ENCODE measurements around the gene EHHADH. TPM values are rescaled to one million over a fixed set of nuclear protein-coding genes. Genes with fewer than 3 reads are reported as not detected.

Gene EHHADH
- total and polyA plus RNA-seq, 2 of the 13 experiments (the other 11 are each of a cell fraction or from before 2014, with no cell fraction given) = 14.5 to 38.9 TPM

- TF ChIP-seq AFF4 (CRISPR knock-in tag; IDR thresholded peaks at IDR 0.05) (no peak), TFAP4 (IDR thresholded peaks at IDR 0.05; ENCODE audit: borderline replicate concordance, low read depth) (peak; percentile 62; the same call in 1 of the 2 replicates), XRCC5 (optimal IDR thresholded peaks at IDR 0.05; ENCODE audit: low read length) (peak; percentile 53), ATF3 (CRISPR knock-in tag; IDR thresholded peaks at IDR 0.05) (peak; percentile 79)
Measured at GRCh38 chr3:185282696-185283373, 29.0 kb upstream of the EHHADH start (continued).

- H3K4me3 ChIP-seq (replicated peaks in 1 of 3; ENCODE audit: insufficient read depth in 1 of 3, low read depth in 2 of 3, low read length in 3 of 3) = no peak overlapping the region
- in situ Hi-C loops (cut with HindIII; ENCODE audit: extremely low pct_ligation_motif_present, low pct_unique_long_range_greater_than_20kb) (loop anchor here (5.0 kb wide), 1 partner anchor 403 kb away; no protein-coding TSS in a partner anchor), intact Hi-C loops (cut with micrococcal nuclease; ENCODE audit: unreplicated experiment) (loop anchor here (1.0 to 2.0 kb wide), 2 partner anchors 26 to 405 kb away; partner anchors contain the start of gene EHHADH)
- DNase-seq (ENCODE audit: low spot score) = peak; percentile 78
- BruUV-seq (replicated peaks) = no TSS peak
- peak overlapping the region; percentile 48 for H3K4me2 ChIP-seq (ENCODE audit: low read depth, low read length)
- no peaks in the 10 kb centered on the region for H3K9me3 ChIP-seq (ENCODE audit: low read length)
- H3K9ac ChIP-seq (ENCODE audit: insufficient read depth, low read depth, low read length) = no peak overlapping the region
- H2AFZ ChIP-seq (ENCODE audit: low read length) = no peak overlapping the region
- H3K79me2 ChIP-seq (ENCODE audit: insufficient read depth, low read length) = peaks cover 11% of the 10 kb centered on the region
- peak; percentile 60 for FAIRE-seq
- ATAC-seq = peak; percentile 28; the same call in 2 of the 3 replicates
- peaks cover 49% of the 10 kb centered on the region for H3K4me1 ChIP-seq (ENCODE audit: insufficient read depth, low read length)
- CTCF ChIA-PET (ENCODE audit: low intra/inter-chr PET ratio, low total read pairs) = interaction anchor here (1.2 kb wide), 1 partner anchor 405 kb away, joined by 3 read pairs; no protein-coding TSS in a partner anchor
- H3K27ac ChIP-seq (ENCODE audit: extremely low read length, insufficient read depth, low read length) = no peak overlapping the region
- H4K20me1 ChIP-seq (ENCODE audit: insufficient read depth, low read length) = no peaks in the 10 kb centered on the region
- POLR2A ChIA-PET = no interaction called here
- WGBS (ENCODE audit: low lambda C conversion rate) = 55% methylated on average over 4 of the region's 4 CpGs
- H3K36me3 ChIP-seq (replicated peaks in 1 of 2; ENCODE audit: control insufficient read depth in 1 of 2, insufficient read depth in 2 of 2, low read length in 2 of 2) = no peaks in the 10 kb centered on the region
- no peaks in the 10 kb centered on the region; a peak in 2 of 5 replicates for H3K27me3 ChIP-seq (ENCODE audit: control insufficient read depth in 1 of 2, insufficient read depth in 2 of 2, low read length in 2 of 2)
- TF ChIP-seq ZNF550 (CRISPR knock-in tag; IDR thresholded peaks at IDR 0.05; ENCODE audit: borderline replicate concordance) (no peak), ZNF614 (CRISPR knock-in tag; IDR thresholded peaks at IDR 0.05; ENCODE audit: borderline replicate concordance) (0 out of 2 replicates have a peak, but pooled peaks have one; percentile 50), ZNF75D (CRISPR knock-in tag; IDR thresholded peaks at IDR 0.05; ENCODE audit: borderline replicate concordance) (no peak), ZNF691 (CRISPR knock-in tag; IDR thresholded peaks at IDR 0.05; ENCODE audit: borderline replicate concordance, low read depth) (no peak), ZNF839 (CRISPR knock-in tag; IDR thresholded peaks at IDR 0.05; ENCODE audit: borderline replicate concordance) (no peak), TRAFD1 (CRISPR knock-in tag; IDR thresholded peaks at IDR 0.05; ENCODE audit: borderline replicate concordance) (no peak), FOXJ3 (CRISPR knock-in tag; IDR thresholded peaks at IDR 0.05; ENCODE audit: borderline replicate concordance) (no peak), KAT8 (CRISPR knock-in tag; IDR thresholded peaks at IDR 0.05) (no peak; the same call in 1 of the 2 replicates)
Measured at GRCh38 chr3:185280572-185281365, 26.9 kb upstream of the EHHADH start.
